Choroid plexus epithelial cell (primary cell): ENCODE results near the gene ZNF205.

Source experiments
- DNase-seq: peaks from one replicate; pipeline ENCODE4 v3.0.0-alpha.2; 2010; ENCODE audit warnings: low read depth
- H3K4me3 ChIP-seq: 2 replicates; pipeline ENCODE4 v1.5.1; 2011; ENCODE audit warnings: low read depth, mild to moderate bottlenecking, control low read depth, low read length, moderate library complexity
- CTCF ChIP-seq: conservative IDR thresholded peaks from 2 replicates; pipeline ENCODE4 v1.5.1; 2011; ENCODE audit warnings: low read depth, mild to moderate bottlenecking, control low read depth, inconsistent platforms, low read length, moderate library complexity

Gene ZNF205

GRCh38 chr16:3129137-3130131 is 17.0 kb downstream of the ZNF205 start:
- peak; percentile 93 for DNase-seq
- TF ChIP-seq CTCF: peak; percentile 96
- H3K4me3 ChIP-seq: peak overlapping the region; percentile 53

GRCh38 chr16:3131755-3132377 is 19.5 kb downstream of the ZNF205 start:
- DNase-seq: peak; percentile 58
- TF ChIP-seq CTCF: peak; percentile 78
- H3K4me3 ChIP-seq: no peak overlapping the region

GRCh38 chr16:3133844-3134243 is 21.5 kb downstream of the ZNF205 start:
- H3K4me3 ChIP-seq: peak overlapping the region; percentile 79
- DNase-seq: peak; percentile 13
- TF ChIP-seq CTCF: no peak

GRCh38 chr16:3134338-3135125 is 22.1 kb downstream of the ZNF205 start, which contains the start of gene ZNF213:
ZNF213 (plus strand) TSS chr16:3135029; CDS start chr16:3137281, 2,252 bp downstream.
- DNase-seq: peak; percentile 99
- no peak for TF ChIP-seq CTCF
- H3K4me3 ChIP-seq: peak within 1 kb of the TSS; percentile 80

GRCh38 chr16:3135126-3135715 is 22.8 kb downstream of the ZNF205 start:
- peak overlapping the region; percentile 80 for H3K4me3 ChIP-seq
- no peak for TF ChIP-seq CTCF
- peak; percentile 28 for DNase-seq

- H3K4me3 ChIP-seq: no peak overlapping the region
- no peak for DNase-seq
- no peak for TF ChIP-seq CTCF
These were observed 24.9 kb downstream of the ZNF205 start for GRCh38 chr16:3137267-3137666.
